ENCODE measurements around the gene LGALSL. TPM values are rescaled to one million over a fixed set of nuclear protein-coding genes. Genes with fewer than 3 reads are reported as not detected.
"Not testable (repeated sequence)": the region's sequence is repeated elsewhere in the genome, so short reads cannot be mapped to it uniquely, and the experiment has no call there.

LGALSL gene
- total RNA-seq, 1 donor from 2014 or later = 21.7 TPM

DNA sequence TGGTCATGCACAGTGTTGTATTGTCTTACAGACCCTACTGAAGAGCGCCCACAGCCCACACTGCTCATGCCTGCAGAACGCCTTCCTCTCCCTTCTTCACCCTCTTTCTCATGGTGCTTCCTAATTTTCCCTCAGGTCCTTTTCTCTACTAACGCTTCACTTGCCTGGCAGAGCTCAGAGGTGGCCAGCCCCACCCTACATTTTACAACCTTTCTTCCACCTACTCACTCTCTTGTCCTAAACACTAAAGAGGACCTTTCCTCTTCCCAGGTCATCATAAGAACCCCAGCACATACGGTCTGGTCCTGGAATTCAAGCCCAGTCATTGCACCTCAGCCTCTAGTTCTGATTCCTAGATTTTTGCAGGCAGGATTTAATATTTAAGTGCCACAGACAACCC is 11.7 kb upstream of the LGALSL start:
- no peak for DNase-seq (ENCODE audit: low spot score)

DNA sequence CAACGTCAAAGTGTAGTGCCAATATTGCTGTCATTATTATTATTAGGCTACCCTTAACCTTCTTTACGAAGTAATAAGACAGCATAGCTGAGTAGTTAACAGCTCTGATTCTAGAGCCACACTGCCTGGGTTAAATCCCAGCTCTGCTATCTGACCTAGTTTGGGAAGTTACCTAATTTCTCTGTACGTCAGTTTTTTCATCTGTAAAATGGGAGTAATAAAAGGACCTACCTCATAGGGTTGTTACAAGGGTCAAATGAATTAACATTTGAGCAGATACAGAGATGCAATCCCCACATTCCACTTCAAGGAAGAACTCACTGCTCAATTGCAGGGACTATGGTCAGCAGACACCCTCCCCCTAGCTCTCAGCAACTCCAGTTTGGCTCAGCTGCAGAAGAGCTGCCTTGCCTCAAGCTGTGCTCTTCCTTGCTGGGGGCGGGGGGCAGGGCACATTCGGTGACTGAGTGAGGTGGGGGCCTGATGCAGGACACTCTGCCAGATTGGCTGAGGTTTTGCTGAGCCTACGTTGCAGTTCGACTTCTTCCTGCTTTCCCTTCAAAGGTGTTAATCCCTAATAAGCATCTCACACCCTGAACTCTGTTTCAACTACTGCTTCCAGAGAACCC is 11.0 kb upstream of the LGALSL start:
- no peak for DNase-seq (ENCODE audit: low spot score)

DNA sequence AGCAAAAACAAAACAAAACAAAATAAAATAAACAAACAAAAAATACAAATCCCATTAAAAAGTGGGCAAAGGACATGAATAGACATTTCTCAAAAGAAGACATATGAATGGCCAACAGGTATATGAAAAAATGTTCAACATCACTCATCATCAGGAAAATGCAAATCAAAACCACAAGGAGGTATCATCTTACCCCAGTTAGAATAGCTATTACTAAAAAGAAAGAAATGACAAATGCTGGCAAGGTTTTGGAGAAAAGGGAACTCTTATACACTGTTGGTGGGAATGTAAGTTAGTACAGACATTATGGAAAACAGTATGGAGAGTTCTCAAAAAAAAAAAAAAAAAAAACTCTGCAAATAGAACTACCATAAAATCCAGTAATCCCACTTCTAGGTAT is 8.0 kb upstream of the LGALSL start:
- not testable (repeated sequence) for DNase-seq (ENCODE audit: low spot score)

GRCh38 chr2:64447317-64448040 is 6.5 kb upstream of the LGALSL start:
- DNase-seq (ENCODE audit: low spot score) = no peak

- no peak for DNase-seq (ENCODE audit: low spot score)
Measured at GRCh38 chr2:64448041-64448426, 5.9 kb upstream of the LGALSL start.

DNA sequence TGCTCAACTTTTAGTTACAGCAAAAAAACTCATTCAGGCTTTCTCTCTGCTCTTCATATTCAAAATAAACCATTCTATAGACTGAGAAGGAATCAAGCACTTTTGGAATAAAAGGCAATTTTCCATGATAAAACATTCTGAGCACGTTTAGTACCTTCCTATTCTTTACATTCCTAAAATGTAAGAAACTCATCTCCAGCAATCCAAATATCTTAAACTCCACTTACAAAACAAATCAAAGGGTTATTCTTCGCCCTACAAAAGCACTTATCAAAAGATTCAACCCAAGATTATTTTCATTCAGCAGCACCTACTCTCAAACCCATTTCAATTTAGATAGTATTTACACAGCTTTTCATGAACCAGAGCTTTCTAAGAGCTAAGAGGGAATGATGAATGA is 2.9 kb upstream of the LGALSL start:
- no peak for DNase-seq (ENCODE audit: low spot score)

DNA sequence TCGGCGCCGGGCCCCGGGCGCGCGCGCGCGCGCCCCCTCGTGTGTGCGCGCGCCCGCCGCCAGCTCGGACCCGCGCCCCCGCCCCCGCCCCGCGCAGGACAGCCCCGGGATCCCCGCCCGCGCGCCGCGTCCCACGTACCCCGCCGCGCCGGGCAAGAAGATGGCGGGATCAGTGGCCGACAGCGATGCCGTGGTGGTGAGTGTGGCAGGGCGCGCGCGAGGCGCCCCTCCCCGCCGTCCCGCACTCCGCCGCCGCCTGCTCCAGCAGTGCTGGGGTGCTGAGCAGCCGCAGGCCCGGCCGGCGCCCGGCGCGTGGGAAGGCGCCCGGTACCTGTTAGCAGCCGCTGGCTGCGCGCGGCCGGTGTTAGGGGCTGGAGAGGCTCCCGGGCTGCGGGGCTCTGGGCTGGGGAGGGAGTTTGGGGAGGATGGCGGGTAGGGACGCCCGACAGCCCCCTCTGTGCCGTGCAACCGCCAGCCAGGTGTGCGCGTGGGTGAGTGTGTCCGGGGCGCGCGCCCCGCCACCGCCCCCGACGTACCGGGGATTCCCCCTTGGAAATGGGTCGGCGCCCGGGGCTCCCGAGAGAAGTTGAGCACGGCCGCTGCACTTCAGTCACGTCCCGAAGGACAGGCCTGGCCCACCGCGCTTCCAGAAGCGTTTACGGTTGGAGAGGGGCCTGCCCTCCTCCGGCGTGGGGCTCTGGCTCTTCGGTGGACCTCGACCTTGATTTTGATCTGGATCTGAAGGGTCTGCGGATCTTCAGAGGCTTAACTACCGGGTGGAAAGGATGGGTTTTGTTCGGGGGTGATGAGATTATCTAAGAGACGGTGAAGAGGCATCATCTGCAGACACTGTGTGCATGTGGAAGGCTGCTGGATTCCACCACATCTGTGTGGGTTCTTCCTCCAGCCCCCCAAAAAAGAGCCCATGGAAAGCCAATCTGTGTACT is 697 bp downstream of the LGALSL start:
- no peak for DNase-seq (ENCODE audit: low spot score)

- DNase-seq (ENCODE audit: low spot score) = no peak
Measured at GRCh38 chr2:64455545-64455944, 1.6 kb downstream of the LGALSL start.

- DNase-seq (ENCODE audit: low spot score) = no peak
Measured at GRCh38 chr2:64456293-64456692, 2.3 kb downstream of the LGALSL start.

DNA sequence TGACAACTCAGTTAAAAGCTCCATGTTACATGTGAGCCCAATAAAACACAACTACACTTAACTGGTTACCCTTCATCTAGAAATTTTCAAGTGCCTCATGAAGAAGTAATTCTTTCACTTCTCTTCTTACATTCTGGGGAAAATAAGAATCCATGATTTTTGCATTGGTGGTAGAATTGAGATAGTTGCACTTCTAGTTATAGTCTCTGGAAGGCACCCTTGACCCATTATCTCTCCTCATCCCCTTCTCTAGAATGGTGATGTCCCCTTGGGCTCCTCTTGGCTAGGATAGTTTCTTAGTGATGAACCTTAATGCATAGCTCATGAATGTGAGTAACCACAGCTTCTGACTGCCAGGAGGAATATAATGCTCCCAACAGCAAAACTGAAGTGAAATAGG is 3.6 kb downstream of the LGALSL start:
- DNase-seq (ENCODE audit: low spot score) = no peak

- no peak for DNase-seq (ENCODE audit: low spot score)
Measured at GRCh38 chr2:64459575-64459974, 5.6 kb downstream of the LGALSL start.

GRCh38 chr2:64460330-64460729 is 6.4 kb downstream of the LGALSL start:
- no peak for DNase-seq (ENCODE audit: low spot score)

DNA sequence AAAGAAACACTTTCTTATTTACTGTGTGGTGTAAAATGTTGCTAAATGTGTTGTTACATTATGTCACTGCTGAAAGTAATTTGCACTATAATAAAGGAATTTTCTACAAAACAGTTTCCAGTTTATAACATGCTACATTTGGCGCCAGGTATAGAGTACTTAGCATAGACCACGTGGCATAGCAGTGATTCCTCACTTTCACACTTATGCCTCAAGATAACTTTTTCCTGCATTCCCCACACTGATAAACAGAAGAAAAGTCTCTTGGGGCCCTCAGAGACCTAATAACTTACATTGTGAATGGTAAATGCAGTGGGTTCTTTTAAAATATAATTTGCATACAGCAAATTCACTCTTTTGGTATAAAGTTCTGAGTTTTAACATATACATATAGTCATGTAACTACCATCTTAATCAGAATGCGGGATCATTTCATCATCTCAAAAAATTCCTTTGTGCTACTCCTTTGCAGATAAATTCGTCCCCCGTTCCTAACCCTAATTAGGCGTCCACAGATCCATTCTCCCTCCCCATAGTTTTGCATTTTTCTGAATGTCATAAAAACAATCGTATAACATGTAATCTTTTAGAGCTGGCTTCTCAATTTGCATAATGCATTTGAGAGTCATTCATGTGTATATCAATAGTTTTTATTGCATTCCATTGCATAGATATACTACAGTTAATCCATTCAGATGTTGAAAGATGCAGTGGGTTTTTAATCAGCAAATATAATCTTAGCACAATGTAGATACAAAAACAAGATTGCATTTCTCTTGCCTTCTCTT is 7.5 kb downstream of the LGALSL start:
- no peak for DNase-seq (ENCODE audit: low spot score)

DNA sequence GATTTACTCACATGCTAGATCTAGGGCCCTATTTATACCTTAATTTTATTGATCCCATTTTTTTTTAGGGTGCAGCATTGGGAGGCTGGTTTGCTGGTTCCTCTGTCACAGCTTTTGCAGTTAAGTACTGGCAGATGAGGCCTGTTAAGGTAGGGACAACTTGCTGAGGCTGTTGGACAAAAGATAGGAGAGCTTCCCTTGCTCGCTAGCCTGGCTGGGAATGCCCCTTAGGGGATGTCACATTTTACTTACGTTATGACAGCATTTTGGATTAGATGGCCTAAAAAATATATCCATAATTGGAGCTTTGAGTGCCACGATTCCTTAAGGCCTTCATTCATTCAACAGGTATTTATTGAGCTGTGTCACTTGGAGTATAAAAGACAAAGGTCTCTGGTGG is 8.2 kb downstream of the LGALSL start:
- DNase-seq (ENCODE audit: low spot score) = no peak

GRCh38 chr2:64462940-64463700 is 9.2 kb downstream of the LGALSL start:
- DNase-seq (ENCODE audit: low spot score) = no peak

- DNase-seq (ENCODE audit: low spot score) = no peak
Measured at GRCh38 chr2:64463781-64464180, 9.8 kb downstream of the LGALSL start.

DNA sequence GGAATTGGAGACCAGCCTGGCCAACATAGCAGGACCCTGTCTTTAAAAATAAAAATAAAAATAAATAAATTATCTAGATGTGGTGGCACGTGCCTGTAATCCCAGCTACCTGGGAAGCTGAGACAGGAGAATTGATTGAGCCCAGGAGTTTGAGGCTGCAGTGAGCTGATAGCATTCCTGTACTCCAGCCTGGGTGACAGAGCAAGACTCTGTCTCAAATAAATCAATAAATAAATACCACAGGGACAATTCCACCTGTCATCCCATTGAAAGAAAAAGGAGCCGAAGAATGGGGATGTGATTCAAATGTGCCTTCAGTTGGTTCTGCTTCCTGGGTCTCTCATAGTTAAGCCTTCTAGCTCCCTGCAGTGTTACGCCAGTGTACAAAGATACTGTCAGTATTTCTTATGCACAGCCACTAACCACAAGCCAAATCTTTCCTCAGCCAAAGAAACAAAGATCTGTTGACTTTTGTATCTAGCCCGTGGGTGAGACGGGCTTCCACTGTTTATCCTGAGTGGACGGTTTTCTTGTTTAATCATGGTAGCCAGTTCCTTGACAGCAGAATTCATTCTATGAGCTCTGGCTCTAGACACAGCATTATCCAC is 12.6 kb downstream of the LGALSL start:
- DNase-seq (ENCODE audit: low spot score) = no peak

DNA sequence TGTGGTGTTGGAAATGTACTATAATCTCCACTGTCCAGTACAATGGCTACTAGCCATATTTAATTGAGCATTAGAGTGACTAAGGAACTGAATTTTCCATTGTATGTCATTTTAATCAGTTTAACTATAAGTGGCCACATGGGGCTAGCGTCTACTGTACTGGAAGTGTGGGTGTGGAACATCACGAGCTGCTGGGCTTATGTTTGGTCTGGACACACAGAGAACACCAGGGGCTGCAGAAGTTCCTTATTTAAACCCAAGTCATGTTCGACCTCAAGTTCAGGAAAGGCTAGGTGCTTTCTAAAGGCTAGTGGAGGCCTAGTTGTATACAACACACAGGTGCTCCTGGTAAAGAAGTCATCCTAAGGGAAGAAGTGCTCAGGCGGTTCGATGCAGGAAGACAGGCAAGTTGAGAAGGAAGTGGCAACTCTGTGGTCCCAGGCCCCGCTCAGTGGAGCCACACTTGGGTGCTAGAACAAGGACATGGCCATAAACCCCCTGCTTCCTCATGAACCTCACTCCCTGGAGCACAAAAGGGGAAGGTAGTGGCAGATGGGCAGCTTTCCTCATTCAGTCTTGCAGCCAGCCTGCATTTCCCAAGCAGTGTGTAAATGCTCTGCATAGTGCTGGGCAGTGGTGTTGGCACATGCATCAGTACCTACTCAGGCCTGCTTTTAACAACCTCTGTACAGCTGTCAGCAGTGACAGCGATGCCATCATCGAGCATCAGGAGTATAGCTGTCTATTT is 13.3 kb downstream of the LGALSL start:
- DNase-seq (ENCODE audit: low spot score) = no peak

DNA sequence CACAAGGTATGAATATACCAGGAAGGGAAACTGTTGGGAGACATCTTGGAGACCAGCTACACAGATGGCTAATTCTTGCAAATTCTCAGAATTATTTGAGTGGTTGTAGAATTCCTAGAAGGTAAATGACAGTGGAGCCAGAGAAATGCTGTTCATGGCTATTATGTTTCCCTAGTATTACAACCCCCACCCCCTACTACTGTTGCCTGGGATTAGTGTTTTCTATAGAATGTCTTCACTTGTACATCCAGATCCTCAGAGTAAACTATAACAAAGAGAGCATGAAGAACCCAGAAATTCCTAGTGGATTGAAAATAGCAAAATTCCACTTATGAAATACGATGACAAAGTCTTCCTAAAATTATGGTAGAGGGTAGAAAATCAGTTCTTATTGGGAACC is 15.3 kb downstream of the LGALSL start:
- no peak for DNase-seq (ENCODE audit: low spot score)
